RWPE2 (cell line): Measurements from ENCODE around the gene DPF3.

ENCODE experiments used
- ATAC-seq: fragments of 200-7000 bp; cut with Tn5 transposase; 3 replicates; pipeline ENCODE4 v1.9.1; 2021; ENCODE audit warnings: low read depth
- DNase-seq: peaks from one replicate; pipeline ENCODE4 v3.0.0-alpha.2; 2020; ENCODE audit warnings: low spot score
- H3K27ac ChIP-seq: fragments of 450-650 bp; 2 replicates; pipeline ENCODE4 v1.5.1; 2017; ENCODE audit warnings: mild to moderate bottlenecking; ENCODE audit not compliant: poor library complexity, severe bottlenecking
- H3K27me3 ChIP-seq: fragments of 250-450 bp; sonication (Bioruptor Pico); 2 replicates; pipeline ENCODE4 v1.5.1; 2021; ENCODE audit warnings: mild to moderate bottlenecking, moderate library complexity; ENCODE audit not compliant: insufficient read depth, poor library complexity, severe bottlenecking
- H3K36me3 ChIP-seq: fragments of 250-450 bp; sonication (Bioruptor Pico); 2 replicates; pipeline ENCODE4 v1.5.1; 2020; ENCODE audit warnings: low read depth, mild to moderate bottlenecking, moderate library complexity
- H3K4me1 ChIP-seq: fragments of 250-450 bp; sonication (Bioruptor Pico); 2 replicates; pipeline ENCODE4 v1.5.1; 2021; ENCODE audit warnings: mild to moderate bottlenecking, moderate library complexity; ENCODE audit not compliant: insufficient read depth, poor library complexity, severe bottlenecking
- H3K4me3 ChIP-seq: fragments of 250-450 bp; sonication (Bioruptor Pico); 2 replicates; pipeline ENCODE4 v1.5.1; 2021; ENCODE audit warnings: mild to moderate bottlenecking, moderate library complexity; ENCODE audit not compliant: severe bottlenecking
- H3K9me3 ChIP-seq: fragments of 250-450 bp; sonication (Bioruptor Pico); 2 replicates; pipeline ENCODE4 v1.5.1; 2021; ENCODE audit warnings: mild to moderate bottlenecking, moderate library complexity; ENCODE audit not compliant: severe bottlenecking
- TF ChIP-seq, protein P1 (sequence below): fragments of 450-650 bp; IDR thresholded peaks from one replicate; pipeline ENCODE4 v1.5.1; 2017; ENCODE audit warnings: mild to moderate bottlenecking, moderate library complexity; ENCODE audit not compliant: poor library complexity, severe bottlenecking

The DPF3 gene

DNA sequence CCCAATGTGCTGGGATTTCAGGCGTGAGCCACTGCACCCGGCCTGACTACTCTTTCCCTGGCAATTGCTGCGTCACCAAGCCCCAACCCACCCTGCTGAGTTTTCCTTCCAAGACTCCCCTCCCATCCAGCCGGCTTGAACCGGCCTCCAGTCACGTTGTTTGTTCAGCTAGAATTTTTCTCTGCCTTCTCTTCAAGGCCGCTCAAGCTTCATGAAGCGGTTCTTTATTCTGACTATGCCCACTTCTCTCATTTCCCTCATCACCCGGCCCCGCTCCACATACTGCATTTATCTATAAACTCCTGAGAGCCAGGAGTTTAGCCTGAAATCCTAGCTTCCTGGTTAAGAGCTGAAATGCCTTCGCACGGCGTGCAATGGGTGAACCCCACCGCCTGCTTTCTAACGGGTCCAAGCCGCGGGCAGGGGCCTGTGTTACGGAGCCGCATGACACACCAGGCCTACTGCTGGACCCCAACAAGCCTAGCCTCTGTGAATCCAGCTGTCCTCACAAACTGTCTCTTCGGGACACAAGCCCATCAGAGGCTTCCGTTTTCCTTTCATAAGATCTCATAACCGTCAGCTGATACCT lies 31.4 kb upstream of the DPF3 start:
- no peak for ATAC-seq
- TF ChIP-seq, protein P1, sequence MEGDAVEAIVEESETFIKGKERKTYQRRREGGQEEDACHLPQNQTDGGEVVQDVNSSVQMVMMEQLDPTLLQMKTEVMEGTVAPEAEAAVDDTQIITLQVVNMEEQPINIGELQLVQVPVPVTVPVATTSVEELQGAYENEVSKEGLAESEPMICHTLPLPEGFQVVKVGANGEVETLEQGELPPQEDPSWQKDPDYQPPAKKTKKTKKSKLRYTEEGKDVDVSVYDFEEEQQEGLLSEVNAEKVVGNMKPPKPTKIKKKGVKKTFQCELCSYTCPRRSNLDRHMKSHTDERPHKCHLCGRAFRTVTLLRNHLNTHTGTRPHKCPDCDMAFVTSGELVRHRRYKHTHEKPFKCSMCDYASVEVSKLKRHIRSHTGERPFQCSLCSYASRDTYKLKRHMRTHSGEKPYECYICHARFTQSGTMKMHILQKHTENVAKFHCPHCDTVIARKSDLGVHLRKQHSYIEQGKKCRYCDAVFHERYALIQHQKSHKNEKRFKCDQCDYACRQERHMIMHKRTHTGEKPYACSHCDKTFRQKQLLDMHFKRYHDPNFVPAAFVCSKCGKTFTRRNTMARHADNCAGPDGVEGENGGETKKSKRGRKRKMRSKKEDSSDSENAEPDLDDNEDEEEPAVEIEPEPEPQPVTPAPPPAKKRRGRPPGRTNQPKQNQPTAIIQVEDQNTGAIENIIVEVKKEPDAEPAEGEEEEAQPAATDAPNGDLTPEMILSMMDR = no peak
- H3K27ac ChIP-seq = no peak overlapping the region

DNA sequence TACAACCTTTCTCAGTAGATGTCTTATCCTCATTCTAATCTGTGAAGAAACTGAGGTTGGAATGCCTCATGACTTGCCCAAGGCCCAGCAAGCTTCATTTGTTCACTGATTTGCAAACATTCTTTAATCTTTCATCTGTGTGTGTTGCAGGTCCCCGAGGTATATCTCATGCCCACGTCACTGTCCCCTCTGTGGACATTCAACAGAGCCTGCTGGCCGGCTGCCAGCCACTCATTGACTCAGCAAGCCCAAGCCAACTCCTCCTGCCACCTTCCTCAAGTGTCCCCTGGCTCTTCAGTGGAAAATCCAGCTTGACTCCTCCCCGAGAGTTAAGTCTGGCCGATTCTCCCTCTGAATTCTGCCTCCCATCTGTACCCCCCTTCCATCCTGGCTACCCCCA lies 30.4 kb upstream of the DPF3 start:
- Histone ChIP-seq H3K4me3 (no peak overlapping the region), H3K27ac (no peak overlapping the region), H3K36me3 (no peaks in the 10 kb centered on the region), H3K4me1 (no peaks in the 10 kb centered on the region), H3K9me3 (no peaks in the 10 kb centered on the region), H3K27me3 (no peaks in the 10 kb centered on the region)
- ATAC-seq (no peak), DNase-seq (no peak)
- TF ChIP-seq, protein P1 = no peak

More for the DNA sequence above, 31.4 kb upstream of the DPF3 start:
- Histone ChIP-seq H3K4me1 (no peaks in the 10 kb centered on the region), H3K9me3 (no peaks in the 10 kb centered on the region), H3K4me3 (peak overlapping the region; percentile 83), H3K36me3 (no peaks in the 10 kb centered on the region), H3K27me3 (no peaks in the 10 kb centered on the region)
- no peak for DNase-seq

DNA sequence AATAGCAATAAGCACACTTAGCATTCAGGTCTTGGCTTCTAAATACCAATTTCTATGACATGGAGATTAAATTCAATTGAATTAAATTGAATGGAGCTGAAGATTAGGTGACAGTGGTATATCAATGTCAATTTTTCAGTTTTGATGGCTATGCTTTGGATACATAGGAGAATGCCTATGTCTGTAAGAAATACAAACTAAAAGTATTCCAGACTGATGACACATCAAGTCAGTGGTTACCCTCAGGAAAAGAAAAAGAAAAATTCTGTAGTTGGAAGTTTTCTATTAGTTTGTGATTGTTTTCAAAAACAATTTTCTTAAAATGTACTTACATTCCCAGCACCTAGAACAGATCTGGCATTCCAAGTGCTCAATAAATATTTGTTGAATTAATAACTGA lies 27.5 kb upstream of the DPF3 start:
- H3K4me3 ChIP-seq = no peak overlapping the region
- H3K9me3 ChIP-seq = no peaks in the 10 kb centered on the region
- TF ChIP-seq, protein P1 = no peak
- no peaks in the 10 kb centered on the region for H3K36me3 ChIP-seq
- no peaks in the 10 kb centered on the region for H3K4me1 ChIP-seq
- DNase-seq (no peak), ATAC-seq (no peak)
- no peaks in the 10 kb centered on the region for H3K27me3 ChIP-seq
- no peak overlapping the region for H3K27ac ChIP-seq

DNA sequence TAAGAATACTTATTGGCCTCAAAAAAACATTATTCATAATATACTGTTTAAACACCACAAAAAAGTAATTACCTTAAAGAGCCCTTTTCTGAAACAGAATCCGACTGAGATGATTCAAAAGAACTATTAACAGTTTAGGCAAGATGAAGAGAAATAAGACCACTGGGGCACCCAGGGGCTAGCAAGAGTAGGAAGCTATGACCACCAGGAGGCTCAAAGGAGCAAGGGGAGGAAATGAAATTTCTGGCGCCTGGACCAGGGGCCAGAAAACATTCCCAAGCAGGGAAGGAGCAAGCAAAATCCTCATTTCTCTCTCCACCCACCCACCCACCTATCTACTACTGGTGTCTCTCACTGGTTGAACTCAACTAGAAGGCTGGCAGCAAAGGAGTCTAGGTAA lies 26.1 kb upstream of the DPF3 start:
- DNase-seq (no peak), ATAC-seq (no peak)

More for the DNA sequence above, 26.1 kb upstream of the DPF3 start:
- Histone ChIP-seq H3K27ac (no peak overlapping the region), H3K9me3 (no peaks in the 10 kb centered on the region), H3K4me1 (peaks cover 3% of the 10 kb centered on the region), H3K27me3 (no peaks in the 10 kb centered on the region), H3K36me3 (no peaks in the 10 kb centered on the region), H3K4me3 (no peak overlapping the region)
- TF ChIP-seq, protein P1 = no peak
